Omental fat pad (tissue), 4 donors: ENCODE data around the gene LEMD2. TPM values are rescaled to one million over a fixed set of nuclear protein-coding genes. Genes with fewer than 3 reads are reported as not detected.

Source experiments
- ATAC-seq: fragments of 150-250 bp; one replicate; pipeline ENCODE4 v1.9.1; 2016; ENCODE audit warnings: mild to moderate bottlenecking, moderate library complexity; ENCODE audit not compliant: low FRiP score
- DNase-seq: peaks from one replicate; pipeline ENCODE4 v3.0.0-alpha.2; 2019; ENCODE audit warnings: low spot score
- total RNA-seq, 4 donors: library from RNA; depleted of rRNA; stranded (reverse); fragments of >200 nt; gene quantifications; one replicate each; pipeline ENCODE4 v1.1.0, GENCODE V29; 2016
- TF ChIP-seq, protein P1 (sequence below), 3 donors: fragments of 450-650 bp; IDR thresholded peaks; one replicate each; pipeline ENCODE4 v1.5.1; 2016 to 2017; ENCODE audit warnings: antibody characterized with exemption in 3 of 3, mild to moderate bottlenecking in 3 of 3, moderate library complexity in 2 of 3

Gene LEMD2
- total RNA-seq, 4 donors from 2014 or later = 25.8 to 75.0 (median 40.4) TPM

GRCh38 chr6:33817489-33817888, 28.6 kb upstream of the LEMD2 start:
- no peak for ATAC-seq
- DNase-seq = no peak

DNA sequence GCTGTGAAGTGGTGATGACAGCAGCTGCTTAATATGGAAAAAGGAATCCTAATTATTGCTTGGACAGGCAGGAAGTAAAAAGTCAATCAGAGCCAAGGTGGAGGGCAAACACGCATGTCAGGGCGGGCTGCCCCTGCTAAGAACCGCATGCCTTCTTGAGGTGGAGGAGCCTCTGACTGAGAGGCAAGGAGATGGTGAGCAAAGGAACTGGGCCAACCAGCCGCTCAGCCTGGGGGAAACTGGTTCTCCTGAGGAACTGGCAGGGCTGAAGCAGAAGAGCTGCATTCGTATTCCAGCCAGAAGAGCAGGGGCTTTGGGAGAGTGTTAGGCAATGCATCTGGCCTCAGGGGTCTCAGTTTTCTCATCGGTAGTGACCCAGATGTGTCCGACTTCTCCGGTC, 28.0 kb upstream of the LEMD2 start:
- TF ChIP-seq, protein P1, sequence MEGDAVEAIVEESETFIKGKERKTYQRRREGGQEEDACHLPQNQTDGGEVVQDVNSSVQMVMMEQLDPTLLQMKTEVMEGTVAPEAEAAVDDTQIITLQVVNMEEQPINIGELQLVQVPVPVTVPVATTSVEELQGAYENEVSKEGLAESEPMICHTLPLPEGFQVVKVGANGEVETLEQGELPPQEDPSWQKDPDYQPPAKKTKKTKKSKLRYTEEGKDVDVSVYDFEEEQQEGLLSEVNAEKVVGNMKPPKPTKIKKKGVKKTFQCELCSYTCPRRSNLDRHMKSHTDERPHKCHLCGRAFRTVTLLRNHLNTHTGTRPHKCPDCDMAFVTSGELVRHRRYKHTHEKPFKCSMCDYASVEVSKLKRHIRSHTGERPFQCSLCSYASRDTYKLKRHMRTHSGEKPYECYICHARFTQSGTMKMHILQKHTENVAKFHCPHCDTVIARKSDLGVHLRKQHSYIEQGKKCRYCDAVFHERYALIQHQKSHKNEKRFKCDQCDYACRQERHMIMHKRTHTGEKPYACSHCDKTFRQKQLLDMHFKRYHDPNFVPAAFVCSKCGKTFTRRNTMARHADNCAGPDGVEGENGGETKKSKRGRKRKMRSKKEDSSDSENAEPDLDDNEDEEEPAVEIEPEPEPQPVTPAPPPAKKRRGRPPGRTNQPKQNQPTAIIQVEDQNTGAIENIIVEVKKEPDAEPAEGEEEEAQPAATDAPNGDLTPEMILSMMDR (IDR thresholded peaks at IDR 0.05) = no peak
- ATAC-seq = no peak
- no peak for DNase-seq

More at GRCh38 chr6:33817489-33817888, 28.6 kb upstream of the LEMD2 start:
- TF ChIP-seq, protein P1 (IDR thresholded peaks at IDR 0.05) = no peak

DNA sequence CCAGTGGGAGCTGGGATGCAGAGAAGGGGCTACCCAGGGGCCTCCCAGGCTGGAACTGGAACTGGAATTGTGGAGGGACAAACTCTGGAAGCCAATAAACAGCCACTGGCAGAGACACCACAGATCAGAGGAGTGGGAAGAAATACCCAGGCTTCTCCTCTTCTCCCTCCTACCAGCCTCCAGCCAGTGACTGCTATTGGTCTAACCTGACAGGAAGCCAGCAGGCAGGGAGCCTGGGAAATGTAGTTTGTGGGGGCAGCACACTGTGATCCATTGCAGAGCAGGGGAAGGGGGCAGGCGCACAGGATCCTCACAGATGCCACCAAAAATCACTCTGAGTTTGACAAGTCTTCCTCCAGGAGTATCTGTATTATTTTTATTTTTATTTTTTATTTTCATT, 26.9 kb upstream of the LEMD2 start:
- ATAC-seq (no peak), DNase-seq (no peak)
- TF ChIP-seq, protein P1 (IDR thresholded peaks at IDR 0.05) = no peak

DNA sequence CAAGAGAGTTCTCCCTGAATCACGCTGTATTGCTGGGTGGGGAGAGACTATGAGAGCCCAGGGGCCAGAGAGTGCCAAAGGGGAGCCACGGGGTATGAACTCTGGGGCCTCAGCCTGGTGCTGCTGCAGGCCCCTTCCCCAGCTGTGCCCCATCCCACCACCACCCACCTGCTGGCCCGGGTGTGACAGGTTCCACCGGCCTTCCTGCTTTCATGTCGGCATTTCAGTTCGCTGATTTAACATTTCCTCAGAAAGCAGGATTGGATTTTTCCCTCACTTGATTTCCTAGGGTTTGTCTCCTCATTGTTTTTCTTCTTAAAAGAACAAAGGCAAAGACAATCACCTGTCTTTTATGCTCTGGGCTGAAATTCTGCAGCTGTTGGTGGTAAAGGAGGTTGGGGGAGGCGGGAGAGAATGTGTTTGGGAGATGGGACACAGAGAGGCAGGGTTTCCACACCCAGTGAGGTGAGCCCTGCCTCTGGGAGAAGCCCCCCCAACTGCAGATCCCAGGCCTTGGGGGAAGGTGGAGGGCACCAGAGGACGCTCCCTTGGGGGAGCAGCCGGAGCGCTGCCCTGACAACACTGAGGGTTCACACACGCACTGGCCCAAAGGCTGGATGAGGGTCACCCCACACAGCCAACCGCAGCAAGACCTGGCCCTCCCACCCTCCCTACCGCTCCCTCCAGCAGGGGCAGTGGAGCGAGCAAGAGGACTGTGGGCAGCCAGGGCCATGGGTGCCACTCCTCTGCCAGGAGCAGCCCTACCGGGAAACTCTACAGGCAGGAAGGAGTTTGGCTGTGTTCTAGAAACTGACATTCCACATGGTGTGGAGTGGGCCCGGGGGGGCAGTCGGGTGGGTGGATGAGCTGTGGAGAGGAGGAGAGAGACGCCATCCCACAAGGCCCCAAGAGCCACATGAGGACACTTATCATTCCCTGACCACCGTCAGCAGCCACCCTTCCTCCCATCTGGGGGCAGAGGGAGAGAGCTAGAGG, 25.4 kb upstream of the LEMD2 start:
- DNase-seq = no peak
- TF ChIP-seq, protein P1 (IDR thresholded peaks at IDR 0.05) = no peak
- no peak for ATAC-seq

- no peak for ATAC-seq
- no peak for DNase-seq
- TF ChIP-seq, protein P1 (IDR thresholded peaks at IDR 0.05) = no peak
These were observed 24.4 kb upstream of the LEMD2 start for GRCh38 chr6:33813246-33813904.

- no peak for ATAC-seq
- DNase-seq = no peak
- TF ChIP-seq, protein P1 (IDR thresholded peaks at IDR 0.05) = no peak
These were observed 23.7 kb upstream of the LEMD2 start for GRCh38 chr6:33812669-33813068.
